Cardiac septum (tissue), 1 donor: Measurements from ENCODE around the gene CASQ2. TPM values are rescaled to one million over a fixed set of nuclear protein-coding genes. Genes with fewer than 3 reads are reported as not detected.
"Not testable (repeated sequence)": the region's sequence is repeated elsewhere in the genome, so short reads cannot be mapped to it uniquely, and the experiment has no call there.

ENCODE experiments used
- DNase-seq: peaks from one replicate; pipeline ENCODE4 v3.0.0-alpha.2; 2020; ENCODE audit warnings: low spot score
- intact Hi-C: fragments of 100-400 bp; cut with DNase I; formaldehyde crosslinking; loops from one replicate; pipeline ENCODE4 v1.14.0; 2022
- total RNA-seq: library from RNA; stranded (reverse); fragmentation: NEBNext Ultra II Directional; extraction: Animal tissue kit (Norgen Biotek cat#: 25700); gene quantifications from one replicate; pipeline ENCODE4 v1.2.1, GENCODE V29; 2021
- donor health status: DM: no; HTN: no; CAD: no.

The CASQ2 gene
- total RNA-seq, 1 donor from 2014 or later: 1,254 TPM

GRCh38 chr1:115782571-115783281, 14.2 kb upstream of the CASQ2 start:
- DNase-seq: no peak

DNA sequence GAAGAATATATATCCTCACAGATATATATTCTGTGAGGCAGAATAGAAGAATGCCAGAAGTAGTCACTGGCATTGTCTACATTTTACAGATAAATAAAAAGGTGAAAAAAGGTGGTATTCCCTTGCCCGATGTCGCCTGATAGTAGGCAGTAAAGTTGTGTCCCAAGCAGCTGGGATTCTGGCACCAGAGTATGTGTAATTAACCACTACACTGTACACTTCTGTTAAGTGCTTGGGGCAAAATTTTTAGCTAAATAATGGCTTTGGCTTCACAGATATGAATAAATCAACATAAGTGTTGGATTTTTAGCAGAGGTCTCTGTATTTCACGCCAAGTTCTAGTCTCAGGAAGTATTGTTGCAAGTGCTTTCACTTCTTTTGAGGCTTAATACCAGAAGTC, 13.3 kb upstream of the CASQ2 start:
- no peak for DNase-seq
- intact Hi-C loops: no loop called here

More at GRCh38 chr1:115782571-115783281, 14.2 kb upstream of the CASQ2 start:
- intact Hi-C loops: no loop called here

GRCh38 chr1:115781343-115781742, 12.8 kb upstream of the CASQ2 start:
- intact Hi-C loops: no loop called here
- no peak for DNase-seq

DNA sequence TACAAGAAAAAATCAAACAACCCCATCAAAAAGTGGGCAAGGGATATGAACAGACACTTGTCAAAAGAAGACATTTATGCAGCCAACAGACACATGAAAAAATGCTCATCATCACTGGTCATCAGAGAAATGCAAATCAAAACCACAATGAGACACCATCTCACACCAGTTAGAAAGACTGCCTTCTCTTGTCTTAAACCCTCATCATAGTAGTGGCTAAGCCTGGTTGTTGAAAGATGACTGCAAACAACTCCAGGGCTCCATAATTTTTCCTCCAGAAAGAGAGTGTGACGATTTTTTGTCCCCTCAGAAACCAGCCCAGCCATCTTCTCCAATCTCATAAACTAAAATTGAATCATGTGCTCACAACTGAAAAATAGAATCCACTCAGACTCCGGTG, 12.1 kb upstream of the CASQ2 start:
- DNase-seq, intact Hi-C loops: not testable (repeated sequence)

- intact Hi-C loops: not testable (repeated sequence)
Measured at GRCh38 chr1:115779075-115779474, 10.6 kb upstream of the CASQ2 start.

GRCh38 chr1:115771847-115772457, 3.4 kb upstream of the CASQ2 start:
- DNase-seq: peak; percentile 79
- intact Hi-C loops: loop anchor here (2.0 kb wide), 1 partner anchor 163 kb away; no protein-coding TSS in a partner anchor

More at GRCh38 chr1:115779075-115779474, 10.6 kb upstream of the CASQ2 start:
- not testable (repeated sequence) for DNase-seq

DNA sequence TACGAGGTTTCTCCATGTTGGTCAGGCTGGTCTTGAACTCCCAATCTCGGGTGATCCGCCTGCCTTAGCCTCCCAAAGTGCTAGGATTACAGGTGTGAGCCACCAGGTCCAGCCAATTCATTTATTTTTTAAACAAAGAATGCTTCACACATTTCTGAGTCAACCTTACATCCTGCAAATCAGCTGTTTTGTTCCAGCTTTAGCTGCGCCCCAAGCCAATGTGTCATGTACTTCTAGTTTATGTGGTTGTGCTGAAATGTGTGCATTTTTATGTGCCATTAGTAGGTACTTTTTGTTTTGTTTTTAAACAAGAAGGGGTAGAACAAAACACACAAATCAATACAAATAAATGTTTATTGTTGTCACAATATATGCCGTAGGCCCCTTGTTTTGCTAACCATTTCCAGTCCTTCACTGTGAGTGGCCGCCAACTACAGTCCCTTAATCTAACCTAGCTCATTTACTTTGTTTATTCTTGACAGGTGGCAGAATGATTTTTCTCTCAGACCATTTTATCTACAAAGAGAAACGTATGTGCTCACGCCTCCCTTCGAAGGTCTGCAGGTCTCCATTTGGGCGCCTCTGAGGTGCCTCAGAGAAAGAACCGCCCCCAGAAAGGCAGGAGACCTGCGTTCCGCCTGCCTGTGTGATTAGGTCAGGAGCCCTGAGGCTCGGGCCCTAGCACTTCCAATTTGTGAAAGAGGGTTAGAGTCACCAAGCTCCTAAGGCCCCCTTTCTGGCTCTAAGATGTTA, 2.8 kb upstream of the CASQ2 start:
- intact Hi-C loops: no loop called here
- DNase-seq: no peak

- intact Hi-C loops: loop anchor here (5.0 kb wide), 1 partner anchor 40 kb away; no protein-coding TSS in a partner anchor
- no peak for DNase-seq
Measured at GRCh38 chr1:115767403-115767802, 1.1 kb downstream of the CASQ2 start.

- no peak for DNase-seq
- intact Hi-C loops: loop anchor here (5.0 kb wide), 1 partner anchor 38 kb away; no protein-coding TSS in a partner anchor
Measured at GRCh38 chr1:115765091-115765490, 3.4 kb downstream of the CASQ2 start.

- intact Hi-C loops: no loop called here
- no peak for DNase-seq
Measured at GRCh38 chr1:115764541-115764940, 4.0 kb downstream of the CASQ2 start.

- DNase-seq: no peak
- intact Hi-C loops: no loop called here
Measured at GRCh38 chr1:115762779-115763178, 5.7 kb downstream of the CASQ2 start.

- DNase-seq: no peak
- intact Hi-C loops: no loop called here
Measured at GRCh38 chr1:115761601-115762302, 6.8 kb downstream of the CASQ2 start.

GRCh38 chr1:115757856-115758255, 10.7 kb downstream of the CASQ2 start:
- intact Hi-C loops: no loop called here

GRCh38 chr1:115757326-115757725, 11.2 kb downstream of the CASQ2 start:
- DNase-seq: no peak

More at GRCh38 chr1:115757856-115758255, 10.7 kb downstream of the CASQ2 start:
- no peak for DNase-seq

GRCh38 chr1:115755456-115756370, 12.8 kb downstream of the CASQ2 start:
- no peak for DNase-seq
- intact Hi-C loops: loop anchor here (2.0 kb wide), 1 partner anchor 13 kb away; the partner anchor contains the start of gene CASQ2

More at GRCh38 chr1:115757326-115757725, 11.2 kb downstream of the CASQ2 start:
- intact Hi-C loops: no loop called here

- intact Hi-C loops: loop anchor here (2.0 to 5.0 kb wide), 2 partner anchors 15 to 47 kb away; partner anchors contain the start of gene CASQ2
- peak; percentile 83 for DNase-seq
Measured at GRCh38 chr1:115753830-115754229, 14.7 kb downstream of the CASQ2 start.

DNA sequence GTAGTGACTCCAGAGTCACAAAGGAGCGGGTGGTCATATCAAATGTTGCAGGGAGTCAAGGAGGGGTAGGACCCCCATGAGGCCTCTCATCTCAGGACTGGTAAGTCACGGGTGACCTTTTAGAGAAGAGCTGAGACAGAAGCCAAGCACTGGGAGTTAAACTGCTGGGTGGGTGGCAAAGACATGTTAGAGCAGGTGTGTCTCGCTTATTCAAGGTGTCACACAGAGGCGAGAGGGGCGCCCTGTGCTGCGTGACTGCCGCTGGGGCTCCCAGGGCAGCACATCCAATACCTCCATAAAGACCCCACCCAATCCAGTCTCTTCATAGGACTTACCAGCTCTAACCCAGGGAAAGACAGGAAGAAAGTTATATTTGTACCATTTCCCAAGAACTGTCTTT, 15.2 kb downstream of the CASQ2 start:
- no peak for DNase-seq
- intact Hi-C loops: loop anchor here (5.0 kb wide), 1 partner anchor 46 kb away; no protein-coding TSS in a partner anchor

- DNase-seq: no peak
- intact Hi-C loops: no loop called here
Measured at GRCh38 chr1:115748401-115749150, 19.9 kb downstream of the CASQ2 start.
